GM10847 (cell line): ENCODE measurements around the gene HOXB4.

Source experiments
- POLR2A ChIP-seq: IDR thresholded peaks from 2 replicates; pipeline ENCODE4 v1.6.1; 2011; ENCODE audit not compliant: insufficient read length; ENCODE audit errors: extremely low read depth

HOXB4 gene

DNA sequence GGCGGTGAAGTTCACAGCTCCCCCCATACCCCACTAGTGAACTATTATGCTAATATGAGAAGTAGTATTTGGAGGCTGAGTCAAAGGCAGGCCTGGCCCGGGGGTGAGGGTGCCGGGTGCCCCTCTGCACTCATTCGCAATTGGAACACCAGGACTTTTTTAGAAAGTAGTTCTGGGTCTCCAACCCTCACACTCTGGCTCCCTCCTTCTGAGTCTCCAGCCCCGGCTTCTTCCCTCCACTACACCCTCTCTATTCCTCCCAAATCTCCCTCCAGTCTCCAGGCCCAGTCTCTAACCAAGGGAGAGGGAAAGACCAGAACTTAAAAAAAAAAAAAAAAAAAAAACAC is 21.9 kb downstream of the HOXB4 start:
- TF ChIP-seq POLR2A = no peak

DNA sequence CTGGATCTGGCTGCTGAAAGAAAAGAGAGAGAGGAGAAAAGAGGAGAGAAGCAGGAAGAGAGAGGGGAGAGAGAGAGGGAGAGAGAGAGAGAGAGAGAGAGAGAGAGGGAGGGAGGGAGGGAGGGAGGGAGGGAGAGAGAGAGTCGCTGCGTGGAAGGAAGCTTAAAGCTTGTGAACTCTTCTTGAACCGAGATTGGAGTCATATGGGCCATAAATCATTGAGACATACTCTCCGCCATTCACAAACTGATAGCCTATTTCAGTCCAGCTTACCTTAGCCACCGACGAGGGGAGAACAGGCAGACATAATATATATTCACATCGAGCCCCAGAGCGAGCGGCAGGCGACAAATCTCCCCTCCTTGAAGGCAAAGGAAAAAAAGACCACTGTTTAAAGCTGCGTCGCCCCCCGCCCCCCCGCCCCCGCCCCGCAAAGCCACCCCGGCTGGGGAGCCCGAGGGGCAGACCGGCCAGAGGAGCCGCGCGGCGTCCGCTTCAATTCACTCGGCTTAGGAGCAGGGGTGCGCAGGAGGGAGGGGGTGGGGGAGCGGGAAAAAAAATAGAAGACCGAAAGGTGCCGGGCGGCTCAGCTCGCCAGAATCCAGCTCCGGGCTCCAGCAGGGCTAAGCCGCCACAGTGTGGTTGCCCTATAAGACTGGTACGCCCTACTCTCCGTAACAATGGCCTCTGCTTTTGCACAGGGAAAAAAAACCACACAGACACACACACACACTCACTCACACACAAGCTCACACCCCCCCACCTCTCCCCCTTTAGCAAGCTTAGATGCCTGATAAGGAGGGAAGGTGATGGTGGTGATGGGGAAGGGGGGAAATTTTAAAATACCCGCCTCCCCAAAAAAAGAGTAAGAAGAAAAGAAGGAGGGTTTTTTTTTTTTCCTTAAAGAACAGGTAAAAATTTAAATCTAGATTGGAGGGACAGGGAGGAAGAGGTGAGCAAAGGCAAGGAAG is 22.6 kb downstream of the HOXB4 start:
- no peak for TF ChIP-seq POLR2A

DNA sequence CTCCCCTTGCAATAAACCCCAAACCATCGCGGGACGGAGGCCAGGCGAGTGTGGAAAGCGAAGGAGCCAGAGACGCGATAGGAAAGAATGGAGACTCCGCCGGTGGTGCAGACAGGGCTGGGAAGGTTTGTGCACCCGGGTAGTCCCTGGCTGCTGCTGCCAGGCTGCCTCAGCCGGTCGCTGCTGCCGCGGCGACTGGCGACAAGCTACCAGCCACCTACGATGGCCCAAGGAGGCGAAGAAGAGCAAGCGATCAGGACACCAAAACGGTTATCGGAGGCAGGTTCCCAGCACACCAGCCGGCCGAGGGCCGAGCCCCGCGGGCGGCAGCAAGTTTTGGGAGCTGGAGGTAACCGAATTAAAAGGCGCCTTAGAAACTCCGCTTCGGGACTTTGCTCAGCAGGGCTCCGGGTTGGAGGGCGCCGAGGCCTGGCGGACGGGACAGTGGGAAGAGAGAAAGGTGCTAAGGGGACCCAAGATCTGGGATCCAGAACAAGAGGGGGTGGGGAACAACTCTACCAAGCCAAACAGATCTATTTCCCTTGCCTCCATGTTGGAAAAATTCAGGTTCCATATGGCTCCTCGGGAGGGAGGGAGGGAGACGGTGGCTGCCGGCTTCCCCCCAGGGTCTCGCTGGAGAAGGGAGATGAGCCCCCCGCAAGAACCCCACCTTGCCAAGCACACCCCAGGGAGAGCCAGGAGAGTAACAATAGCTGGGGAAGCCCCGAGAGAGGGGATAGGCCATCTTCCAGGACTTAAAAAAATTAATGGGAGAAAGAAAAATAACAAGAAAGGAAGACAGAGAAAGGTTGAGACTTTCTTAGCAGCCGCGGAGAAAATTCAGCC is 23.5 kb downstream of the HOXB4 start:
- TF ChIP-seq POLR2A = no peak

DNA sequence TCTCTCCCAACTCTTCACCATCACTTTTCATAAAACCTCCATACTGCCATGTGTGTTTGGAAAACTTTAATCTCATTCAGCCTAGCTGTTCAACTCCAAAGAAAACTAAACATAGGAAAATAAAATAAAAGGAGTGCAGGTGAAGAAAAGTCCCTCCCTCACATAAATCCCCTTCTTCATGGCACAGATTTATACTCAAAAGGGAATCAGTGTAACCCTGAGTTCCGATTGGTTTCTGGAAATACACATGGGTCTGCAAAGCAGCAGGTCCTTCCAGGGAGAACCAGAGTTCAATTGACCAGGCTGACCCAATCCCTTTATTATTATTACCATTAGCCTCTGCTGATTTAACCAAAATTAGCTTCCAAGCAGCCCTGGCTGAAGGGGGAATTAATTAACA is 24.3 kb downstream of the HOXB4 start:
- TF ChIP-seq POLR2A = no peak

DNA sequence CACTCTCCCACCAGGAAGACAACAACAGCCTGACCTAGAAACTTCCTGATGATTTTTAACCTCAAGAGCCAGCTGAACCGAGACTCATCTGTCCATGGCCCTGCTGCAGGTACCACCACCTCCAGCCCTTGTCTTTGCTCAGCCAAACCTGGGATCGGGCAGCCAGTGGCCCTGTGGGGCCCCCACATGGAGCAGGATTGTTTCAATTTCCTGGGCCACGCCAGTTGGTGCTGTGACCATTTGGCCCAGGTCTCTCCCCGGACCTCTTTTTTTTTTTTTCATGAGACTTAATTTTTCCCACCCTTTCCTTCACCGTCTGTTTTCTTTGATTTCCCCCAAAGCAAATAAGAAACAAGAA is 25.0 kb downstream of the HOXB4 start:
- no peak for TF ChIP-seq POLR2A

DNA sequence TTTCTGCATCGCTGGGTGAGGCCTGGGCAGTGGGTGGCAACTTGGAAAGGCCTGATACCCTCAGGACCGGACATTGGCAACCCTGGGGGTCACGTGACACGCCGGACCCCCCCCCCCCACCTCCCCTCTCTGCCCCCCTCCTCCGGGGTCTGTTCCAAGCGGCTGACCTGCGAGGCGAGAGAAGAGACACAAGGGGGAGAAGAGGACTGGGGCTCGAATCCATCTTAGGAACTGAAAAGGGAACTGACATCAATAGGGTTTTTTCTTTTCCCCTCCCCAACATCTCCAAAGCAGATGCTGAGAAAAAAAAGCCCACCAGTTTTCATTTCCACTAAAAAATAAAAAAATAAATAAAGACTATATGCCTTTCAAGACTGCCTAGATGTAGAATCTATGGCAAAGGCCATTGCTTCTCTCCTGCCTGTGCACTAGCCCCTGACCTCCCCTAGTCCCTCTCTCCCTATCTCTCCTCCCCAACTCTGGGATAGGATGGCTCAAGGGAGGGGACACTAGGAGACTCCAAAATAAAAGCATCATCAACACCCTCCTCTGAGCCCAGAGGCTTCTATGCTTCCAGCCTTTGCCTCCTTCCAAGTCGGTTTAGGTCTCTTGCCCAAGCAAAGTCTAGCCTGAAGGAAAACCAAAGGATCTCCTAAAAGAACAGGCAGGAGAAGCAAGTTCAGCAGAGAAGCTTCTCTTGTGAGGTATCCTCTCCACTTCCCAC is 25.5 kb downstream of the HOXB4 start:
- no peak for TF ChIP-seq POLR2A

DNA sequence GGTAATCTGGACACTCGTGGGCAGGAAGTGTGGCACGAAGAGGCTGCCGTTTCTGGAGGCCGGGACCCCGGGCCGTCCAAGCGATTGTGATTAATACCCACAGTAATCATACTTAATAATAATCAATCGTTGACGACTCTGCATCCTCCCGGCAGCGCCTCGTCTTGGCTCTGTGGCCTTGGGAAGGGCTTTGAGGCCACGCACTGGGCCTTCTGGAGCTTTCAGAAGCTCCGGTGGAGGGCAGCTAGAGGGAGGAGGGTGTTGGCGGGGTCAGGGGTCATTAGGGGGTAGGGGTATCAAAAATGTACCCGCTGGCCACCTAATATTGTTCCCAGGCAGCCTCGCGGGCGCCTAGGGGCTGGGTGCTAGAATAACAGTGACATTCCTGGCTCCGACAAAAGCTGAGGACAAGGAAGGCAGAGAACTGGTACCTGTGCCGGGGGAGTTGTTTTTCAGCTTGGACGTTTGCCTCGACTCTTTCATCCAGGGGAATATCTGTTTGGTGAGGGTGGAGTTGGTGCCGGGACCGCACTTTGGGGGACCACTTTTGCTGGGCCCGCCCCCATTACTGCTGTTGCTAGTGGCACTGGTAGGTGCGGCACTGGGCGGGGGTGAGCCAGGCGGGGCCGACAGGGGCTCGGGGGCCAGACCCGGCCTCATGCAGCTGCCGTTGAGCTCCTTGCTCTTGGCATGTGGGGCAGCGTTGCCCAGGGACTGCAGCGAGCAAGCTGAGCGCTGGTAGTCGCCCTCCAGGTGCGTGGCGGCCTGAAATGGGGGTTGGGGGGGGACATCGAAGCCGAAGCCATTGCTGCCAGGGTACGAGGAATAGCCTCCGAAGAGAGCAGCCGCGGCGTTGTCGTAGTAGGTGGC is 26.3 kb downstream of the HOXB4 start:
- no peak for TF ChIP-seq POLR2A

DNA sequence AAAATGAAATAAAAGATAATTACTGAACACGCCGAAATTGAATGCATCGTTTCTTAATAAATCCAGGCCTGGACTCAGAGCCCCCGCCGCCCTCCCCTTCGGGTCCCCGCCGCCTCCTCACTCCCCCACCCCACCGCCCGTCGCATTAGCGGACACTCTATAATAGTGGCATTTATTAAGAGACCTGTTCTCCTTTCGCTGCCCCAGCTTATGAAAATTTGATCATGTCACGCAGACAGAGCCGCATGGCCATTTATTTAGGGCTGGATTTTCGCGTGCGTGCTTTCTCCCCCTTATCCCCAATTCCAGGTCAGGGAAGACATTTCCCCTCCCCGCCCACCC is 27.0 kb downstream of the HOXB4 start:
- TF ChIP-seq POLR2A = no peak

DNA sequence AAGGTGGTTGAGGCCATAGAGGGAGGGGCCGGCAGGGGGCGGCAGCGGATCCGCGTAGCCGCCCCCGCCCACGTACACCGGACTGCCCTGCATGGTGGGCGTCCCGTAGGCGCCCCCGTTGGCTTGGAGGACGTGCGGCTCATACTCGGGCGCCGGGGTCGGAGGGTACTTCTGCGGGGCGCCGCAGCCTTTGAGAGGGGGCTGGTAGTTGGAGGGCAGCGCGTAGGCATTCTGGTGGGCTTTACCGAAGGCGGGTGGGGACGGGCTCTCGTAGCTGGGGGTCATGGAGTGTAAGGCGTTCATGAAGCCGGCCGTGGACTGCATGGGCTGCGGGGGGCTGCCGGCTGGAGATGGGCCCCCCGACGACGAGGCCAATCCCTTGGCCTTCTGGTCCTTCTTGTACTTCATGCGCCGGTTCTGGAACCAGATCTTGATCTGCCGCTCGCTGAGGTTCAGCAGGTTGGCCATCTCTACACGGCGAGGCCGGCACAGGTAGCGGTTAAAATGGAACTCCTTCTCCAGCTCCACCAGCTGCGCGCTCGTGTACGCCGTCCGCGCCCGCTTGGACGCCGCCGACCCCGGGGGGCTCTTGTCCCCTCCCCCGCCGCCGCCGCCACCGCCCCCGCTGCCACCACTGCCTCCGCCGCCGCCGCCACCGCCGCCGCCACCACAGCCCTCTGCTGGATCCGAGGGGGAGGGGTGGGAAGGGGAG is 27.5 kb downstream of the HOXB4 start:
- TF ChIP-seq POLR2A = no peak

DNA sequence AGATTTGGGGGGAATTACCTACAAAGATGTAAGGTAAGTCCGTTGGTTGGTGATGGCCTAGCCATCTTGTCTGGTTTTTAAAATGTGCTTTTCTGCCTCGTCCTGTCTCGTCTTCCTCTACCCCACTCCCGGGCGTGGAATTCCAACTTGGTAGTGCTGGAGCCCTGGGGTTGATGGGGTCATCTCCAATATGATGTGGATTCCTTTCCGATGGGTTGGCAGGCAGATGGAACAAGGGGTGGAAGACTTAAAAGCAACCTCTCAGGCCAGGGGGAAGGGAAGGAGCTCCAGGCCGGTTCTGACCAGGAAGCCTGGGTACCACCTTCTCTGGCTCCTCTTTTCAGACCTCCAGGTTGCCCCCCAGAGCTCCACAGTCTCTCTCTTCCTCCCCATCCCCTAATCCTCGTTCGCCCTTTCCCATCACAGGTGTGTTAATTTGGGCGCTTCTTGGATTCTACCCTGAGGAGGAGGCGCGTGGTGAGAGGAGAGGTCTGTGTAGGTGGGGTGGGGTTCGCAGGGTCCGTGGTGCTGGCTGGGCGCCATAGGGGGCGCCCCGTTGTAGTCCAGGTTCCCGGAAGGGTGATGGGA is 28.1 kb downstream of the HOXB4 start:
- TF ChIP-seq POLR2A = no peak

DNA sequence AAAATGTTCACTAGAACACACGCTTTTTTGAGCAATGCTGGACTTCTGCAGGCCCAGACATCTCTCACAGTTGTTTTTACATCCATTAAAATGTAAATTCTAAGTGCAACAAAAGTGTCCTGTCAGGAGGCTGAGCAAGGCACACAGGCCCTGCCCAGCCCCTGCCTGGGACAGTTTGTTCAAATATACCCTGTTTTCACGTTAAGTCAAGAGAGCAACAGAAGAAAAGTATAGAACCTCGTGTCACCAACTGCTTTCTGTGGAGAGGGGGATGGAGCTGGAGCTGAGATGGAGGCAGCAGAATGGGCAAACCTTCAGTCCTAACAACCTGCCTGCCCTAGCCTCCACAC is 28.9 kb downstream of the HOXB4 start:
- no peak for TF ChIP-seq POLR2A

DNA sequence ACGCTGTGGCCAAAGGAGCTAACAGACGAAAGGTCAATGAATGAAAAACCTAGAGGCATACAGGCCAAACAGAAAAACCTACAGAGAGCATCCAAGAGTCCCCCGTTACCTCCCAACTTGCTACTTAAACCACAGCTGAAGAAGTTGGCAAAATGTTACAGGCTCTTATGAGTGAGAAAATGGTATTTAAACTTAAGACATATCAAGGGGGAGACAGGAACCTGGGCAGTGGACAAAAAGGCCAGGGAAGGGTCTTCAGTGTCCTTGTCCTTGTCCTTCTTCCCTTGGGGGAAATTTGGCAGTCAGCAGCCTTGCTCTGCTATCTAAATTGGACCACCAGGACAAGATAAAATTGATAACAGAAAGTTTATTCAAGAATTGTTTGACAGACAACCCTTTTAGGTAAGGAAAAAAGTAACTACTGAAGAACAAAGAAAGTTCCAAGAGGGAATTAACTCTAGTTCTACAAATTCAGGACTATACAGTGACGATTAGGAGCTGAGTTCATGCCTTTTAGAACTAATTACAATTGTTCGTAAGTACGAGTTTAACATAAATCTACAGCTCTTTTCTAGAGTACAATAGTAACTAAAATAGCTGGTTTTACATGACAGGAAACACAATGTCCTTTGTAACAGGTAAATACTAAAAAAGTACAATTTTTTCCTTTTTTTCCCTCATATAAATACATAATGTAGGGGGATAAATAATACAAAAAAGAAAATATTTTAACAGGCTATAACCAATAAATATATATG is 29.4 kb downstream of the HOXB4 start:
- no peak for TF ChIP-seq POLR2A
